IMR-90 (cell line): ENCODE measurements around the gene SDC4. TPM values are rescaled to one million over a fixed set of nuclear protein-coding genes. Genes with fewer than 3 reads are reported as not detected.

ENCODE experiments used
- ATAC-seq: fragments of 200-7000 bp; cut with Tn5 transposase; 2 replicates; pipeline ENCODE4 v1.9.1; 2020; ENCODE audit warnings: low read depth, mild to moderate bottlenecking, moderate library complexity
- BruUV-seq: library from RNA; stranded (reverse); fragments of 400-500 nt; replicated peaks from 2 replicates; lab custom pipeline; 2021; lab: Mats Ljungman, UMichigan
- CTCF ChIA-PET: fragments of 300-600 bp; formaldehyde crosslinking; extraction: SDS; loops from one replicate; lab custom pipeline; 2021; ENCODE audit warnings: antibody characterized with exemption; lab: Yijun Ruan, JAX
- POLR2A ChIA-PET: fragments of 300-600 bp; sonication (Branson Sonifier 250); formaldehyde crosslinking; loops from one replicate; lab custom pipeline; 2022; ENCODE audit warnings: antibody characterized with exemption; ENCODE audit not compliant: unreplicated experiment; lab: Charles Lee
- DNase-seq: peaks from one replicate; pipeline ENCODE4 v3.0.0; 2013
- H2AFZ ChIP-seq: replicated peaks from 2 replicates; pipeline ENCODE3; 2013; ENCODE audit warnings: low read length, mild to moderate bottlenecking; ENCODE audit not compliant: poor library complexity
- H2AK5ac ChIP-seq: 2 replicates; pipeline ENCODE4 v1.6.1; 2013; ENCODE audit warnings: low read depth, low read length, inconsistent platforms
- H2AK9ac ChIP-seq: replicated peaks from 2 replicates; pipeline ENCODE3; 2013; ENCODE audit warnings: mild to moderate bottlenecking, low read depth, low read length, moderate library complexity; ENCODE audit not compliant: poor library complexity
- H2BK120ac ChIP-seq: 2 replicates; pipeline ENCODE4 v1.6.1; 2013; ENCODE audit warnings: low read depth, low read length, inconsistent platforms
- H2BK15ac ChIP-seq: 3 replicates; pipeline ENCODE4 v1.6.1; 2013; ENCODE audit warnings: low read depth, low read length, inconsistent platforms
- H2BK20ac ChIP-seq: 2 replicates; pipeline ENCODE4 v1.6.1; 2013; ENCODE audit warnings: low read depth, mild to moderate bottlenecking, inconsistent platforms, low read length, moderate library complexity
- H2BK5ac ChIP-seq: 2 replicates; pipeline ENCODE4 v1.6.1; 2013; ENCODE audit warnings: mild to moderate bottlenecking, low read depth, low read length, inconsistent platforms; ENCODE audit not compliant: poor library complexity, severe bottlenecking
- H3K14ac ChIP-seq: replicated peaks from 2 replicates; pipeline ENCODE4 v1.6.1; 2013; ENCODE audit warnings: low read depth, low read length, inconsistent platforms
- H3K18ac ChIP-seq: 2 replicates; pipeline ENCODE4 v1.6.1; 2013; ENCODE audit warnings: low read depth, low read length, control low read depth
- H3K23ac ChIP-seq: 2 replicates; pipeline ENCODE4 v1.6.1; 2013; ENCODE audit warnings: low read depth, low read length, inconsistent platforms
- H3K27ac ChIP-seq: 2 replicates; pipeline ENCODE4 v1.5.1; 2013; ENCODE audit warnings: mild to moderate bottlenecking, control low read depth, low read length; ENCODE audit not compliant: insufficient read depth
- H3K27me3 ChIP-seq: 2 replicates; pipeline ENCODE4 v1.6.1; 2013; ENCODE audit warnings: low read length; ENCODE audit not compliant: control insufficient read depth, insufficient read depth
- H3K36me3 ChIP-seq: 2 replicates; pipeline ENCODE4 v1.6.1; 2013; ENCODE audit warnings: low read length, mixed read lengths; ENCODE audit not compliant: control insufficient read depth, insufficient read depth
- H3K4ac ChIP-seq: 2 replicates; pipeline ENCODE4 v1.6.1; 2013; ENCODE audit warnings: low read depth, low read length, inconsistent platforms
- H3K4me1 ChIP-seq: 2 replicates; pipeline ENCODE4 v1.6.1; 2013; ENCODE audit warnings: low read length, mixed read lengths; ENCODE audit not compliant: control insufficient read depth, insufficient read depth
- H3K4me2 ChIP-seq: 2 replicates; pipeline ENCODE4 v1.6.1; 2013; ENCODE audit warnings: low read depth, mild to moderate bottlenecking, control low read depth, low read length, moderate library complexity
- H3K4me3 ChIP-seq: 2 replicates; pipeline ENCODE4 v1.5.1; 2013; ENCODE audit warnings: low read depth, mild to moderate bottlenecking, control low read depth, low read length, moderate library complexity; ENCODE audit not compliant: insufficient read depth
- H3K56ac ChIP-seq: 2 replicates; pipeline ENCODE4 v1.6.1; 2013; ENCODE audit warnings: low read length, inconsistent platforms; ENCODE audit not compliant: insufficient read depth; ENCODE audit errors: extremely low read depth
- H3K79me1 ChIP-seq, 2 experiments: 2 replicates each; pipeline ENCODE4 v1.6.1; 2013; ENCODE audit warnings: low read length in 2 of 2, inconsistent platforms in 1 of 2, low read depth in 1 of 2
- H3K9ac ChIP-seq: 2 replicates; pipeline ENCODE4 v1.6.1; 2013; ENCODE audit warnings: low read depth, low read length, control low read depth
- H3K9me1 ChIP-seq: 2 replicates; pipeline ENCODE4 v1.6.1; 2013; ENCODE audit warnings: low read length, inconsistent platforms; ENCODE audit not compliant: insufficient read depth
- H3K9me3 ChIP-seq: 2 replicates; pipeline ENCODE4 v1.6.1; 2013; ENCODE audit warnings: low read length; ENCODE audit not compliant: control insufficient read depth, insufficient read depth
- H4K20me1 ChIP-seq: 2 replicates; pipeline ENCODE4 v1.6.1; 2013; ENCODE audit warnings: low read length, inconsistent platforms; ENCODE audit not compliant: insufficient read depth
- H4K5ac ChIP-seq: 2 replicates; pipeline ENCODE4 v1.6.1; 2013; ENCODE audit warnings: mild to moderate bottlenecking, low read depth, low read length, control low read depth
- H4K8ac ChIP-seq, 2 experiments: 2 replicates each; pipeline ENCODE4 v1.6.1; 2013; ENCODE audit warnings: low read depth in 2 of 2, low read length in 2 of 2, control low read depth in 1 of 2, inconsistent platforms in 1 of 2
- H4K91ac ChIP-seq: 2 replicates; pipeline ENCODE4 v1.6.1; 2013; ENCODE audit warnings: low read depth, low read length, inconsistent platforms; ENCODE audit not compliant: insufficient read depth
- FOS ChIP-seq: fragments of 150-350 bp; IDR thresholded peaks from 2 replicates; pipeline ENCODE4 v1.6.1; 2016; ENCODE audit warnings: low read depth, low read length
- POLR2A ChIP-seq: IDR thresholded peaks from 2 replicates; pipeline ENCODE4 v1.6.1; 2012; ENCODE audit warnings: mild to moderate bottlenecking, low read depth, low read length
- WGBS, 2 experiments: methylation state at CpG; one replicate each; pipeline versions ENCODE4 v1.1.5 to v1.1.7; 2013; ENCODE audit warnings: missing lambda C conversion rate in 2 of 2; ENCODE audit not compliant: insufficient read length in 1 of 2; ENCODE audit errors: extremely low coverage in 2 of 2; 5-methylcytosine and 5-hydroxymethylcytosine counted together
- dilution Hi-C: fragments of 300-500 bp; cut with HindIII; formaldehyde crosslinking; loops from one replicate; pipeline ENCODE4 v1.14.3; 2018; ENCODE audit warnings: low sequenced_read_pairs; ENCODE audit not compliant: unreplicated experiment
- in situ Hi-C: fragments of 300-500 bp; cut with MboI; formaldehyde crosslinking; loops from 3 replicates; pipeline ENCODE4 v1.14.3; 2019; ENCODE audit warnings: low sequenced_read_pairs, inconsistent platforms, mixed read lengths
- intact Hi-C: fragments of 100-400 bp; cut with micrococcal nuclease; formaldehyde crosslinking; loops from 2 replicates; pipeline ENCODE4 v1.10.0; 2022
- polyA plus RNA-seq, 3 experiments: library from polyadenylated mRNA; depleted of rRNA; stranded (reverse); fragments of >200 nt; gene quantifications; 2 replicates each; pipeline ENCODE4 v1.2.3, GENCODE V29; 2012; ENCODE audit warnings: low replicate concordance in 1 of 3
- total RNA-seq: library from RNA; depleted of rRNA; stranded (reverse); fragments of >200 nt; gene quantifications from 2 replicates; pipeline ENCODE4 v1.2.3, GENCODE V29; 2012

The SDC4 gene
- total and polyA plus RNA-seq, 2 of the 4 experiments (the other 2 are of a cell fraction) = 203 to 265 TPM

GRCh38 chr20:45313065-45313695 is 35.0 kb downstream of the SDC4 start:
- Histone ChIP-seq H3K18ac (no peak overlapping the region), H4K20me1 (no peaks in the 10 kb centered on the region), H2AFZ (no peak overlapping the region), H3K4ac (no peak overlapping the region), H2AK9ac (no peak overlapping the region), H2BK5ac (no peak overlapping the region), H3K4me1 (no peaks in the 10 kb centered on the region), H2BK15ac (no peak overlapping the region), H4K91ac (no peak overlapping the region), H3K79me1 (no peaks in the 10 kb centered on the region), H3K14ac (no peak overlapping the region), H3K4me3 (no peak overlapping the region), H2BK20ac (no peak overlapping the region), H3K27me3 (peaks cover 37% of the 10 kb centered on the region), H3K56ac (no peak overlapping the region), H3K9me3 (no peaks in the 10 kb centered on the region), H4K8ac (no peak overlapping the region), H4K5ac (no peak overlapping the region), H2AK5ac (no peak overlapping the region), H3K9ac (no peak overlapping the region), H3K4me2 (no peak overlapping the region), H3K36me3 (no peaks in the 10 kb centered on the region), H3K9me1 (no peaks in the 10 kb centered on the region), H3K27ac (no peak overlapping the region), H2BK120ac (no peak overlapping the region), H3K23ac (no peak overlapping the region)
- no TSS peak for BruUV-seq
- TF ChIP-seq FOS (no peak), POLR2A (no peak)
- 100% methylated on average over 1 of the region's 8 CpGs; no CpG with 5 or more reads in 1 of the 2 experiments for WGBS, 2 experiments
- intact Hi-C loops (loop anchor here (5.0 kb wide), 1 partner anchor 264 kb away; the partner anchor contains the start of gene WFDC8), dilution Hi-C loops (no loop called here), in situ Hi-C loops (no loop called here)
- ChIA-PET CTCF (interaction anchor here (0.6 to 1.5 kb wide), 3 partner anchors 19 to 645 kb away, joined by 3 to 5 read pairs (median 3); no protein-coding TSS in a partner anchor), POLR2A (no interaction called here)
- DNase-seq (no peak), ATAC-seq (no peak)
